OCI-LY7 (cell line): ENCODE data around the gene ARHGAP24.

ENCODE experiments used
- CTCF ChIP-seq: fragments of 200-600 bp; sonication (generic); conservative IDR thresholded peaks from 2 replicates; pipeline ENCODE4 v1.5.1; 2014; ENCODE audit warnings: mild to moderate bottlenecking, antibody characterized with exemption, low read length, moderate library complexity, mixed read lengths
- EZH2phosphoT487 ChIP-seq: fragments of 200-600 bp; sonication (generic); IDR thresholded peaks from 2 replicates; pipeline ENCODE4 v1.6.1; 2018; ENCODE audit warnings: low read depth, borderline replicate concordance, mild to moderate bottlenecking, mixed run types, antibody characterized with exemption, low read length, moderate library complexity, mixed read lengths

GRCh38 chr4:86032476-86033022 is 557.6 kb downstream of the ARHGAP24 start:
- TF ChIP-seq CTCF (no peak), EZH2phosphoT487 (no peak)
